HEK293 (cell line): Measurements from ENCODE around the gene RASSF5.
A peak's percentile ranks its signal among the peaks of the same experiment; 100 is the strongest.

Experiments used
- CTCF ChIA-PET: fragments of 350-600 bp; formaldehyde crosslinking; extraction: SDS; loops from one replicate; lab custom pipeline; 2021; ENCODE audit warnings: antibody characterized with exemption; lab: Yijun Ruan, JAX
- POLR2A ChIA-PET: fragments of 300-600 bp; formaldehyde crosslinking; extraction: SDS; loops from one replicate; lab custom pipeline; 2020; ENCODE audit warnings: antibody characterized with exemption, inconsistent platforms; lab: Yijun Ruan, JAX
- H3K27ac ChIP-seq: fragments of 200-500 bp; sonication (Bioruptor generic); 2 replicates; pipeline ENCODE4 v1.5.1; 2014; ENCODE audit warnings: low read depth, low read length, control low read depth, inconsistent platforms; ENCODE audit errors: extremely low read depth
- H3K36me3 ChIP-seq, 2 experiments: fragments of 200-500 bp in 1 of 2; sonication (Bioruptor generic) in 1 of 2; 1 replicate in 1 of 2; 2 replicates in 1 of 2; pipeline ENCODE4 v1.5.1; 2014 to 2017; ENCODE audit warnings: inconsistent platforms in 2 of 2, low read length in 2 of 2; ENCODE audit not compliant: control insufficient read depth in 2 of 2, insufficient read depth in 1 of 2
- H3K4me1 ChIP-seq: fragments of 200-500 bp; sonication (Bioruptor generic); 2 replicates; pipeline ENCODE4 v1.5.1; 2014; ENCODE audit warnings: mild to moderate bottlenecking, low read length, inconsistent platforms; ENCODE audit not compliant: control insufficient read depth, insufficient read depth
- H3K4me3 ChIP-seq: 2 replicates; pipeline ENCODE4 v1.5.1; 2011; ENCODE audit warnings: low read depth, mild to moderate bottlenecking, control low read depth, low read length, moderate library complexity
- H3K9me3 ChIP-seq: fragments of 200-500 bp; sonication (Bioruptor generic); 2 replicates; pipeline ENCODE4 v1.5.1; 2014; ENCODE audit warnings: low read depth, low read length, inconsistent platforms; ENCODE audit not compliant: control insufficient read depth, insufficient read depth
- BCL11A ChIP-seq: fragments of 450-650 bp; formaldehyde crosslinking; IDR thresholded peaks from 2 replicates; pipeline ENCODE4 v1.5.1; 2016; ENCODE audit warnings: low read depth, missing biosample characterization, missing genetic modification characterization
- MYNN ChIP-seq: fragments of 450-650 bp; formaldehyde crosslinking; IDR thresholded peaks from 2 replicates; pipeline ENCODE4 v1.5.1; 2016; ENCODE audit warnings: missing biosample characterization, missing genetic modification characterization, borderline replicate concordance
- OVOL3 ChIP-seq: fragments of 450-650 bp; formaldehyde crosslinking; IDR thresholded peaks from 2 replicates; pipeline ENCODE4 v1.5.1; 2016; ENCODE audit warnings: missing biosample characterization, missing genetic modification characterization
- SCRT1 ChIP-seq: fragments of 450-650 bp; formaldehyde crosslinking; IDR thresholded peaks from 2 replicates; pipeline ENCODE4 v1.5.1; 2016; ENCODE audit warnings: missing biosample characterization, missing genetic modification characterization, borderline replicate concordance
- SCRT2 ChIP-seq: fragments of 450-650 bp; formaldehyde crosslinking; IDR thresholded peaks from 2 replicates; pipeline ENCODE4 v1.5.1; 2016; ENCODE audit warnings: missing biosample characterization, missing genetic modification characterization
- ZBTB49 ChIP-seq: fragments of 450-650 bp; formaldehyde crosslinking; IDR thresholded peaks from 2 replicates; pipeline ENCODE4 v1.5.1; 2016; ENCODE audit warnings: missing biosample characterization, missing genetic modification characterization, low read depth
- ZNF133 ChIP-seq: fragments of 450-650 bp; formaldehyde crosslinking; IDR thresholded peaks from 2 replicates; pipeline ENCODE4 v1.5.1; 2016; ENCODE audit warnings: missing biosample characterization, missing genetic modification characterization
- ZNF223 ChIP-seq: fragments of 450-650 bp; formaldehyde crosslinking; IDR thresholded peaks from 2 replicates; pipeline ENCODE4 v1.5.1; 2016; ENCODE audit warnings: missing biosample characterization, missing genetic modification characterization
- ZNF292 ChIP-seq: fragments of 450-650 bp; formaldehyde crosslinking; IDR thresholded peaks from 2 replicates; pipeline ENCODE4 v1.5.1; 2016; ENCODE audit warnings: low read depth, missing biosample characterization, missing genetic modification characterization, borderline replicate concordance
- ZNF473 ChIP-seq: fragments of 450-650 bp; formaldehyde crosslinking; IDR thresholded peaks from 2 replicates; pipeline ENCODE4 v1.5.1; 2017; ENCODE audit warnings: missing biosample characterization, missing genetic modification characterization
- ZNF645 ChIP-seq: fragments of 450-650 bp; formaldehyde crosslinking; IDR thresholded peaks from 2 replicates; pipeline ENCODE4; 2016; ENCODE audit warnings: missing biosample characterization, missing genetic modification characterization

The RASSF5 gene

GRCh38 chr1:206588492-206588891, 81.2 kb downstream of the RASSF5 start:
- H3K9me3 ChIP-seq, result no peaks in the 10 kb centered on the region
- peaks cover 16 to 91% of the 10 kb centered on the region in 2 experiments; a peak in 2 of 3 replicates for H3K36me3 ChIP-seq
- no peak overlapping the region for H3K27ac ChIP-seq
- no peak for TF ChIP-seq ZNF645 (tag by site-specific recombination)
- TF ChIP-seq ZNF473 (tag by site-specific recombination), result no peak
- TF ChIP-seq, all 188 proteins: peak for 0
- H3K4me3 ChIP-seq, result no peak overlapping the region
- CTCF ChIA-PET, result interaction anchor here (0.6 to 6.8 kb wide), 6 partner anchors 18 to 388 kb away, joined by 3 to 94 read pairs (median 6); no protein-coding TSS in a partner anchor
- H3K4me1 ChIP-seq, result no peaks in the 10 kb centered on the region
- POLR2A ChIA-PET, result no interaction called here

GRCh38 chr1:206589206-206589605, 81.9 kb downstream of the RASSF5 start:
- Histone ChIP-seq H3K36me3 (peaks cover 19 to 94% of the 10 kb centered on the region in 2 experiments), H3K27ac (no peak overlapping the region), H3K4me1 (no peaks in the 10 kb centered on the region), H3K4me3 (no peak overlapping the region), H3K9me3 (no peaks in the 10 kb centered on the region)
- ChIA-PET CTCF (interaction anchor here (0.7 to 3.1 kb wide), 3 partner anchors 75 to 112 kb away, joined by 3 to 12 read pairs (median 9); no protein-coding TSS in a partner anchor), POLR2A (no interaction called here)
- TF ChIP-seq ZNF292 (tag by site-specific recombination), result no peak

- Histone ChIP-seq H3K27ac (no peak overlapping the region), H3K9me3 (no peaks in the 10 kb centered on the region), H3K36me3 (peaks cover 24 to 93% of the 10 kb centered on the region in 2 experiments), H3K4me1 (no peaks in the 10 kb centered on the region), H3K4me3 (no peak overlapping the region)
- ChIA-PET POLR2A (no interaction called here), CTCF (interaction anchor here (3.1 kb wide), 1 partner anchor 101 kb away, joined by 24 read pairs; no protein-coding TSS in a partner anchor)
- TF ChIP-seq BCL11A (tag by site-specific recombination) (no peak), SCRT2 (tag by site-specific recombination) (peak; percentile 58; the same call in 1 of the 2 replicates)
Measured at GRCh38 chr1:206590025-206590758, 82.9 kb downstream of the RASSF5 start.

GRCh38 chr1:206591226-206591625, 83.9 kb downstream of the RASSF5 start:
- POLR2A ChIA-PET, result no interaction called here

More at GRCh38 chr1:206591226-206591625, 83.9 kb downstream of the RASSF5 start:
- Histone ChIP-seq H3K4me1 (no peaks in the 10 kb centered on the region), H3K9me3 (no peaks in the 10 kb centered on the region), H3K36me3 (peaks cover 24 to 93% of the 10 kb centered on the region in 2 experiments), H3K4me3 (no peak overlapping the region), H3K27ac (no peak overlapping the region)
- no peak for TF ChIP-seq ZNF133
- TF ChIP-seq ZNF223, result no peak
- TF ChIP-seq ZBTB49 (tag by site-specific recombination), result no peak
- TF ChIP-seq MYNN (tag by site-specific recombination), result no peak
- no peak for TF ChIP-seq SCRT1 (tag by site-specific recombination)
- TF ChIP-seq OVOL3, result no peak
- CTCF ChIA-PET, result interaction anchor here (1.0 to 4.7 kb wide), 6 partner anchors 8 to 102 kb away, joined by 5 to 28 read pairs (median 8); no protein-coding TSS in a partner anchor
